SW480 (cell line): ENCODE results near the gene SLIT3.

ENCODE experiments used
- DNase-seq: peaks from one replicate; pipeline ENCODE4 v3.0.0-alpha.2; 2016; ENCODE audit warnings: low spot score

Gene SLIT3

GRCh38 chr5:168860081-168860480, 440.9 kb downstream of the SLIT3 start:
- no peak for DNase-seq

GRCh38 chr5:168859471-168859870, 441.5 kb downstream of the SLIT3 start:
- no peak for DNase-seq

GRCh38 chr5:168858994-168859393, 441.9 kb downstream of the SLIT3 start:
- no peak for DNase-seq

- DNase-seq, result no peak
Measured at GRCh38 chr5:168858371-168858770, 442.6 kb downstream of the SLIT3 start.

GRCh38 chr5:168853972-168854371, 447.0 kb downstream of the SLIT3 start:
- DNase-seq, result no peak

- DNase-seq, result no peak
Measured at GRCh38 chr5:168852329-168852728, 448.6 kb downstream of the SLIT3 start.

- no peak for DNase-seq
Measured at GRCh38 chr5:168851902-168852321, 449.0 kb downstream of the SLIT3 start.

- DNase-seq, result no peak
Measured at GRCh38 chr5:168850683-168851082, 450.3 kb downstream of the SLIT3 start.

GRCh38 chr5:168848569-168848968, 452.4 kb downstream of the SLIT3 start:
- DNase-seq, result no peak

GRCh38 chr5:168847511-168848073, 453.3 kb downstream of the SLIT3 start:
- DNase-seq, result no peak

GRCh38 chr5:168844922-168845296, 456.0 kb downstream of the SLIT3 start:
- DNase-seq, result no peak

- no peak for DNase-seq
Measured at GRCh38 chr5:168844016-168844921, 456.7 kb downstream of the SLIT3 start.

- no peak for DNase-seq
Measured at GRCh38 chr5:168843277-168844015, 457.5 kb downstream of the SLIT3 start.

- DNase-seq, result no peak
Measured at GRCh38 chr5:168842571-168843205, 458.3 kb downstream of the SLIT3 start.

GRCh38 chr5:168837852-168838251, 463.1 kb downstream of the SLIT3 start:
- DNase-seq, result no peak

GRCh38 chr5:168836603-168837231, 464.2 kb downstream of the SLIT3 start:
- no peak for DNase-seq

GRCh38 chr5:168833936-168834335, 467.0 kb downstream of the SLIT3 start:
- no peak for DNase-seq

GRCh38 chr5:168833383-168833782, 467.6 kb downstream of the SLIT3 start:
- DNase-seq, result no peak

GRCh38 chr5:168832308-168832707, 468.6 kb downstream of the SLIT3 start:
- no peak for DNase-seq

- no peak for DNase-seq
Measured at GRCh38 chr5:168831383-168831782, 469.6 kb downstream of the SLIT3 start.

GRCh38 chr5:168830833-168831232, 470.1 kb downstream of the SLIT3 start:
- DNase-seq, result no peak

- no peak for DNase-seq
Measured at GRCh38 chr5:168829922-168830417, 471.0 kb downstream of the SLIT3 start.
